HG02642 (cell line): ENCODE measurements around the gene SPOCK2.

Source experiments
- ATAC-seq: cut with Tn5 transposase; IDR thresholded peaks from one replicate; pipeline ENCODE4 v1.9.1; 2021; ENCODE audit warnings: mild to moderate bottlenecking; ENCODE audit not compliant: unreplicated experiment, poor library complexity

SPOCK2 gene

DNA sequence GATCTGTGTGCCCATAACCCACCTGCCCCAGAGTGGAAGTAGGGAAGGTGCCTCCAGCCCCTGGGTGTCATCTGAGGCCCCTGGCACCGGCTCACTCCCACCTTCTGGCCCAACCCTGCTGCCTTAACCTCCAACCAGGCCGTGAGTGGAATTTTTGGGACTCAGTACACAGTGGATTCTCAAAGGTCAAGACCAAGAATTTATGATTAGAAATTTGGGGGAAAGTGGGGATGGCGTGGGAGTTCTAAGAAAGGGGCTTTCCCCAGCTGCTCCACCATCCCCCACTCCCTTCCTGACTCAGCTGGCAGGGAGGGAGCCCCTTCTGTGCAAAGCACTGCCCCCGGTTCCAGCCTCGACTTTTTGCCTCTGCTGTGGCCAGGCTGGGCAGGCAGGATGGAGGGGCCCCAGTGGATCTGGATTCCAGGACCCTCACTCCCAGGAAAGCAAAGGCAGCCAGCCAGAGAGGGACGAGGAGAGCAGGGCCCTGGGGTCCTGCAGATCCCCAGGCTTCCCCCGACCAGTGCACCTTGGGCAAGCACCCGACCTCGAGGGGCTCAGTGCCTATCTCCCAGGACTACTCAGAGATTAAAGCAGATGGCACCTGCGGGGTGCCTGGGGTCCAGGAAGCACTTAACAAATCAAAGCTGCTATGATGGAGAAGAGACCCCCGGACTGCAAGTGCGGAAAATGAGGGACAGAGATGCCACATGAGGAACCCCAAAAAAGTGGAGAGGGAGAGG, 12.8 kb downstream of the SPOCK2 start:
- no peak for ATAC-seq

DNA sequence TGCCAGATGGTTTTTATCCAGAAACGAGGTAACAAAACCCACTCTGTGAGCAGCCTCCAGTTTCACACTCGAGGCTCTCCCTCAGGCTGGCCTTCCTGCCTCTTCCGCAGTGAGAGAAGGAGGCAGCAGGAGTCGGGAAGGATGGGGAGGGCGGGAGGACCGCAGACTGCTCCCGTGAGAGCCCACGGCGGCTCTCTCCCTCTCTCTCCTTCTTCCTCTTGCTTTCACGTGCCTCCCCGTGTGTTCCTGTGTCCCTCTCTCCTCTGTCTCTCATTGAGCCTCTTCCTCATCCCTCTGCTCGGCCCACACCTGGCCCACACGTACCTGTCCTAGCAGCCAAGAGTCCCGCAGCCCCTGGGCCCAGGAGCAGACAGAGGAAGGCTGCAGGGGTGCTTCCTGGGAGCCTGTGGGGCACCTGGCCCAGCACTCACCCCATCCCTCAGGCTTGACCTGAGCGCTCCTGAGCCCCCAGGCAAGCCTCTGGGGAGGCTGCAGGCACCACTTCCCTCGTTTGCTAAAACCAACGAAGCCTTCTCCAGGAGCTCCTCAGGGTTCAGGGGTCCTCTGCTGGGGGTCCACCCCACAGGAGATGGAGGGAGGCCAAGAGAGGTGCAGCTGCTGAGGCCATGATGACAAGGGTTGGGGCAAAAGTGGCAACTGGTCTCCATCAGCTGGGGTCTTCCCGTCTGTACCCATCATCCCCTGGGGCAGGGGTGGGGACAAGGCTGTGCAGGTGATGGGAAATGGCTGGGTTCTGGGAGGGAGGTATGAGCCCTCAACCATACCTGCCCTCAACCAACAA, 13.6 kb downstream of the SPOCK2 start:
- no peak for ATAC-seq

DNA sequence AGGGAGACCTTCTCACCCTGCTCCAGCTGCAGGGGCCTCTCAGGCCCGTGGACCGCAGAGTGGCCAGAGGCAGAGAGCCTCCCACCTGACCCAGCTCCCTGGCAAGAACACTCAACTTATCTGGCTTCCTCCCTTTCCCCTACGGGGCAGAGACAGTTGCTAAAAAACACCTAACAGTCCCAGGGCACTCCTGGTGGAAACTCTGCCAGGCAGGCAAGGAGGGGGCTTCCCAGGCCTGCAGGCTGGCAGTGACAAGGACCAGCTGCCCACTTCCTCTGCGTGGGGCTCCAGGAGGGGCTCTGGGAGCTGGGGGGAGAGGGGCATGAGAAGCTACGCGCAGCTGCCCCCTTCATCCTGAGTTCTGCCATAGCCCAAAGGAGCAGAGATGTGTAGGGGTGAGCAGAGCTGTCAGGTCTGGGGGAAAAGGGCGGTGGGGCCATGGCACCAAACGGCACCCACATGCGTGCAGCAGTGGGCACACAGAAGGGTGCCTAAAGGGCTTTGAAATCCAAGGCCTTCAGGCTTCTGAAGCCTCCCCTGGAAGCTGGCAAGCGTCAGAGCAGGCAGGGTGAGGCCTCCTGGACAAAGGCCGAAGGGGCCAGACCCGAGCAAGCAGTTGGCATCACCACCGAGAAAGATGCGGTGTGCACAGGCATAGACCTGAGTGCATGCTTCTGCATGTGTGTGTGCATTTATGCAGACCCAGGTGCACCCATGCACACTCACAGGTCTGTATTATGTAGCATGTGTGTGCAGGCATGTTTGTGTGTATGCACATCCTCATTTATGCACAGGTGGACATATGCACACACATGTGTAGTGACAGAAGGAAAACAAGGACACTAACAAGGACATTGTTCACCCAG, 14.4 kb downstream of the SPOCK2 start:
- ATAC-seq = no peak

DNA sequence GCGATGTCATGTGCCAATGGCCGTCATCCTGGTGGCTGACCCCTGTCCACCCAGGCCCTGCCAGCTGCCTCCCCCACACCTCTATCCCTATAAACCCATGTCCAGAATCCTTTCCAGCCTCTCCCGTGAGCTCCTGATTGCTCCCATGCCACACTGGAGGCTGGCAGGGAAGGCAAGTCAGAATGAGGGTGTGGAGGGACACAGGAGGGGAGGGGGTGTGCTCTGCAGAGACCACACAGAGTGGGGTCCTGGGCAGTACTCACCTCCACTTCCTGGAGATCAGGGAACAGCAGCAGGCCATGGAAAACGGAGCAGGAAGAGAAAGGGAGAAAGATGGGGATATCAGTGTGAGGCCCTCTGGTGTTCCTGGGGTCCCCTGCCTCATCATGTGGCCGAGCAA, 15.7 kb downstream of the SPOCK2 start:
- no peak for ATAC-seq

DNA sequence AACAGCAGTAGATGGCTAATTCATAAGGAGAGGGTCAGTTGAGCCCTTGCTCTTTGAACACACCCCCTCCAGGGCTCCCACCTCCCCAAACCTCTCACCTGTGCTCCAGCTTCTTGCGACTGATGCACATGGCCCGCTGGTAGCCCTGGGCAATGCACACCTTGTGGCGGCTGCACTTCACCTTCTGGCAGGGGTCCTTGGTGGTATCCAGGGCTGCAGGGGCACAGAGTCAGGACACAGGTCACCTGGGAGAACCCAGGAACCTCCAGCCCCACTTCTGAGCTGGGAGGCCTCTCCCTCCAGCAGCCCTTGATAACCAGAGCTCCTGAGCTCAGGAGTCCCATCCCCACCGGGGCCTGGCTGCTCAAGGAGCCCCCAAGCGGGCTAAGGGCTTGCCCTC, 16.3 kb downstream of the SPOCK2 start:
- ATAC-seq = no peak

DNA sequence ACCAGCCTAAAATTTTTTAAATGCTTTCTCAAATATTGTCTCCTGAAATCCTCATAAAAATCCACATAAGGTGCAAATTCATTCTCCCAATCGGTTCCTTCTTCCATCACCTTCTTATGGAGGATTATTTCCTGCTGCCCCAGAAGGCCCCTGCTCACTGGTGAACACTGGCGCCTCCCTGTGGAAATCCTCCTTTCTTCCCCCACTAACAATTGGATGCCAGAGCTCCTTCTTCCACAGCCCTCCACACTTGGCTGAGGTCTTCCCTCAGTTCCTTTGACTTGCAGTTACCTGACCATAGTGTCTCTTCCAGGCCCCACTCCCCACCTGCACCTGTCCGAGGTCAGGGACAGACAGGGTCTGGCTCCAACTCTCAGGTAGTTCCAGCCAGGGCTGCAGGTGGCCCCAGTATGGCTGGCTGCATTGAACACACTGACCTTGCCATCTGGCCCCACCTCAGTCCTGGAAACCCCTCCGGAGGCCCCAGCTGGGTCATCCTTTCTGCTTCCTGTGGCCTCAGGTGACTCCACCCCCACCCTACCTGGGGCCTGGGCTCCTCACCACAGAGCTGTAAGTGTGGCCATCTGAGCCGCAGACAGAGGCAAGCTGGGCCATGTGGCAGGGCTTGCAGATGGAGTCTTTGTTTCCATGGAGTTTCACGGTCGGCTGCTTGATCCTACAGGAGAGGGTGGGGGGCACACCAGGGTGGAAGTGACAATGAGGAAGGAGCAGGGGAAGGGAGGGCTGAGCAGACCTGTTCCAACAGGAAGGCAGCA, 18.4 kb downstream of the SPOCK2 start:
- no peak for ATAC-seq

DNA sequence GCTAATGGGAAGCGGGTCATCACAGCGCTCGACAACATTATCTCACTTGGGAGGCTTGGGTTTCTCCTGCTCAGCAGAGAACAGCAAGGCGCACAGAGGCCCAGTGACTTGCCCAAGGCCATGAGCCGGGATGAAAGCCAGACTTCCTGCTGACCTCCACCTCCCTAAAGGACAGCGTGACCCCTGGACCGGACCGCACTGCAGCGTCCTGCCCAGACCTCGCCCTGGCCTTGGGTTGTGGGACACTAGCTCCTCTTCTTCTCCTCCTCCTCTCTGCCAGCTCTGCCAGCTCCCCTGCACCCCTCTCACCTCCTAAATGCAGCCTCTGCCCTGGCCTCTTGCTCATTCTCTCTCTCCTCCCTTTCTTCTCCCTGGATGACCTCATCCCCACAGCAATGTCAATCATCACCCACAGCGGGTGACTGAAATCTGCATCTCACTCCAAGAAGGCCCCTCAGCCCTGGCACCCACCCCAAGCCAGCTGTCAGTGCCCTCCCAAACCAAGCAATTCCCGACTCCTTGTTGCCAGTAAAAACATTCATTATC, 19.4 kb downstream of the SPOCK2 start:
- ATAC-seq = no peak

DNA sequence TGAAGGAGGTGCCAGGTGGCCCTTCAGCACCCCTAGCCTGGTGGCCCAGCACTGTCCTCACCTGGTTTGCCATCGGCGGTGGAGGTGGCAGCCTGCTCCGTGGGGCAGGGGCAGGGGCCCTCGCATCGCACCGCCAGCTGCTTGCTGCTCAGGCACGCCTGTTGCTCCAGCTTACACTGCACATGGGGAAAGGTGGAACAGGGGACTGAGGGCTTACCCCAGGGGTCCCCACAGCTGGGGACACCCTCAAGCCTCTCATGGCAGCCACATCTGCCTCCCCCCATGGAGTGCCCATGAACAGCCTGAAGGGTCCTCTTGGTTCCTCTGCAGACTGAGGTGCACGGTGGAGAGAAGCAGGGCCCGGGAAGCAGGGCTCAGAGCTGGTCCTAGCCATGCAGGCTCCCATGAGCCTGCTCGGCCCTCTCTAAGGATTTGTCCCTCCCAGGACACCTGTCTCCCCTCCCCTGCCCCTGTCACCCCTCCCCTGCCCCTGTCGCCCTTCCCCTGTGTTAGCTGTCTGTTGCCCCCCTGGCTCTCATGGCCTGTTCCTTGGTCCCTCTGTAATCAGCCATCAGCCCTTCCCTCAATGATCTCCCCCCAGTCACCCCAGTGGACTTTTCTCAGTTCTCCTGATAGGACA, 20.1 kb downstream of the SPOCK2 start:
- ATAC-seq = no peak

DNA sequence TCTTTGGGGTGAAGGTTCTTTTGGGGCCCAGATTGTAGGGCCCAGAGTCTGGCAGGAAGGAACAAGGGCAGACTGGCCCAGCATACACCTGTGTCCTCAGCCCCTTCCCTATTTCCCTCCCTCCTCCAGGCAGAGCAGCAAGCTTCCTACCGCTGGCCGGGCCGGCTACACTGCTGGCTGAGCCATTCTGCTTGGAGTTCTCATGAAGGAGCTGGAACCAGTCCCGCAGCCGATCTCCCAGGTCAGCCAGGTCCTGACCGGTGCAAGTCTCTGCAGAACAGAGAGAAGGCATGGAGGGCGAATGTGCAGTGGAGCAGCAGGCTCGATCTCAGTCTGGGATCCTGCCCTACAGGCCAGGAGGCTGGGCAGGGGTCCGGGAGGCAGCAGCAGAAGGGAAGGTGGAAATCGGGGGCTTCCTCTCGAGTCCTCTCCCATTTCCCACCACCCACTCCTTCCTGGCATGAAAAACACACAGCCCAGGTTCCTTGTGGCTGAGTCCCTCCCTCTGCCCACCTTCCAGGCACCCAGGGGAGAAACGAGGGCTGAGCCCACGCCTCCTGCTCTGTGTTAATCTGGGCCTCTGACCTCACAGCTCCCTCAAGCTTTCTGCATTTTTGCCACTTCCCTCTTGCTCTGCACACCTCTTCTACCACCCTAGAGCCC, 20.8 kb downstream of the SPOCK2 start:
- ATAC-seq = no peak

DNA sequence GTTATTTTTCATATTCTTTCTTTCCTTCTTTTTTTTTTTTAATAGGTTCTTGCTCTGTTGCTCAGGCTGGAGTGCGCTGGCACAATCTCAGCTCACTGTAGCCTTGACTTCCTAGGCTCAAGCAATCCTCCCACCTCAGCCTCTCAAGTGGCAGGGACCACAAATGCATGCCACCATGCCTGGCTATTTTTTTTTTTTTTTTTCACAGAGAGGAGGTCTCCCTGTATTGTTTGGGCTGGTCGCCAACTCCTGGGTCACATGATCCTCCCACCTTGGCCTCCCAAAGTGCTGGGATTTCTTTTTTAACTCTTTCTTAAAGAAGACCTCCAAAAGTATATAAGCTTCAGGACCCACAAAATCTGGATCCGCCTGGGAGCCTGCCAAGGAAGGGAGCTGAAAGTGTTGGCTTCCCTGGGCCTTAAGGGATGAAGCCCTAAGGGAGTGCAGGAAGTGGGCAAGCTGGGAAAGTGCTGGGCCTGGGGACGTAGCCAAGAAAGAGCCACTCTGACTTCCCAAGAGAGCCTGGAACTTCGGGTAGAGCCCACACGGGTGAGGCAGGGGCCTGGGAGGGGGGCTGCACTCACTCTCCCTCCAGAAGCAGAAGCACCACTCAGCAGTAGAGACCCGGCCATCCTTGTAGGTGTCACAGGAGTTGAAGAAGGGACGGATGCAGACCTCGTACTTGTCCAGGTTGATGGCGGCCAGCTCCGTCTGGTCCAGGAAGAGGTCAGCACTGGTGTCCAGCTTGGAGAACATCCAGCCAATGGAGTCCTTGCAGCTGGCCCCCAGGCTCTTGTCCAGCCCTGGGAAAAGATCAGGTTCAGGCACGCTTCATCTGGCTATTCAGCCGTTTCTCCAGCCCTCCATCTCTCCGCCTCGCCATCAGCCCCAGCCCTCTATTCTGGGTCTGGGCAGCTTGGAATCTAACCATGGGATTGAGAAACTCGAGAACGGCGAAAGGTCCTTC, 21.8 kb downstream of the SPOCK2 start:
- no peak for ATAC-seq

DNA sequence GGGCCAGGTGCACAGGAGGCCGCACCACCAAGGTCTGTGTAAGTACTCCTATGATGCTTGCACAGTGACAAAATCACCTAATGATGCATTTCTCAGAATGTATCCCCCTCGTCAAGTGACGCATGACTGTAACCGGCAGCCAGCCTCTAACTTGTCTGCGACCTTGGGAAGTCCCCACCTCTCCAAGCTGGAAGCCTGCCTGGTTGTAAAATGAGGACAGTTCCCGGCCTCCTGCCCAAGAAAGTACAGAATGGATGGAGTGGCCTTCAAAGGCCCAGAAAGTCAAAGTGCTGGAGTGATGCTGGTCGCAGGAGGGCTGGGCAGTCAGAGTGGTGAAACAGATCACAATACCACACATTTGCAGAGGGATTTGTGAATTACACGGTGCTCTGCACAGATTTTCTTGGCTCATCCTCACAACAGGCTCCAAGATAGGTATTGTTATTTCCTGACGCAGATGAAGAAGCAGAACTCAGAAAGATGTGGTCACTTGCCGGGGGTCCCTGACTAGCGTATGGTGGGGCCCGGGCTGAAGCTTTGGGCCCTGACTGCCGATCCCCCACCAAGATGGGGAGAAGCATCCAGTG, 22.8 kb downstream of the SPOCK2 start:
- ATAC-seq = no peak

DNA sequence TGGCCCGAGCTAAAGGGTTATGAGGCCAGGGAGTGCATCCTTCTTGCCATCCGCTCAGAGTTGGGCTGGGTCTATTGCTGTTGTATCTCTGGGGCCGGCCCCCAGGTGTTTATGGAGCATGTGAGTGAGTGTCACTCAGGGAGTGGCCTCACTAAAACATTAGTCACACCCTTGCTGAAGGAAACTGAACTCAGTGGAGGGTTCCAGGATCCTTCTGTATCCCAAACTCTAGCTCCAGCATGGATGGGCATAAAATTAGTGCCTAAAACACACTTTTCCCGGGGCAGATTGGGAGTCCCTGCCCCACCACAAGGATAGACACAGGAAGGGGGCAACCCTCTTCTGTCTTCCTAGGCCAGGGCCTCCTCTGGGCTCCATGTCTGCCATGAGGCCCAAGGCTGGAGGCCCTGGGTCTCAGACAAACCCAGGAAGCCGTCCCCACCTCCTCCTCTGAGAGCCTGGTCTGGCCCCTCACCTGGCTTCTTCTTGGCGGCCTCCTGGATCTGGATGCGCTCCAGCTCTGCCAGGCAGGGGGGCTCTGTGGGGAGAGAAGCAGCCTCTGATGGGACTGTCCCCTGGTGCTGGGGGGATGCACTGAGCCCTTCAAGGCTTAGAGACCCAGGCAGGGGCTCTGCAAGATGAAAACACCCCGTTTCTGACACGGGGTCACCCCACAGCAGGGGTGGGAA, 24.5 kb downstream of the SPOCK2 start:
- no peak for ATAC-seq

DNA sequence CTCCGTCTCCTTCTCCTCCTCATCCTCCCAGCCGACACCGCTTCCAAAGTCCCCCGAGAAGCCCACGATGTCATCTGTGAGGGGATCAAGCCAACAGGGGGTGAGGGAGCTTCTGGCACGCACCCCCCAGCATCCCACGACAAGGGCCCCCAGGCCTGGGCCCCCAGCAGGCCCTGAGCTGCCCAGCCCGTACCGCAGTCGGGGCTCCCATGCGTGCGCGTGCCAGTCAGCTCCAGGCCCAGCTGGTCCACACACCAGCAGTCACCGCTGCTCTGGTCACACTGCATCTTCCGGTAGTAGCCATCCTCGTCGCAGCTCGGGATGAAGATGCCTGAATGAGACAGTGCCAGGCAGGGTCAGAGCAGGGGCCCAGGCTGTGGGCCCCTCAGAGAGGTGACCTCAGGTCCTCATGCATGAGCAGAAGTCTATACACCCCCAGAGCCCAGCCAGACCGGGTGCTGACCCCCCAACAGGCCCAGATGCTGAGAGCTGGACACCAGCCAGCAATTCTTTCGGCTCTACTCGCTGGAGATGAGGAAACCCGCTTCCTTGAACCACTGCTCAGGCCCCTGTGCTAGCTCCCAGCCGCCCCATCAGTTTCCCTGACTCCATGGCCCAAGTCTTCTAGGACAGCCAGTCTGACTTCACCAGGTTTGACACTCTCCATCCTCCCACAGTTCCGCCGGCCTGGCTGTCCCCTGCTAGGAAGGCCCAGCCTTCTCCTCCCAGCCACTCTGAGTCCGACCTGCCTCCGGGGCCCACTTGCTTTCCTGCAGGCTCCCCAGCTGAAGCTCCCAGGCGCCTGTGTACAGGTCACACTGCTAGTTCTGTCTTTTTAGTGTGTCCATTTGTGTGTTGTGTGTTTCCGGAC, 25.3 kb downstream of the SPOCK2 start:
- ATAC-seq = no peak

DNA sequence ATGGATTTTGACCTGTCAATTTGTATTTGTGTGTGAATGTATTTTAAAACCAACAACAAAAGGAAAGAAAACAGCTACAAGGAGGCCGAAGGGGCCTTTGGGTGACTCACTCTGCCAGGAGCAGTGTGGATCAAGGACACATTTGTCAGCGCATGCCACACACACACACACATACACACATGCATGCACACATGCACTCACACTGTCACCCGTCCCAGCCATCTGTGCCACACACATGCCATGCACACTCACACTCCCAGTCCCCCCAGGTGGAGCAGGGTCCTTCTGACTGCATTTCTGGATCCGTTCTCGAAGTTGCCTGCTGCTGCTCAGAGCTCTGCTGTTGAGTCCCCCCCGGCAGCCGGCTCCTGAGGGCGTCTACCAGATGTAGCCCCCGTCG, 26.0 kb downstream of the SPOCK2 start:
- no peak for ATAC-seq

DNA sequence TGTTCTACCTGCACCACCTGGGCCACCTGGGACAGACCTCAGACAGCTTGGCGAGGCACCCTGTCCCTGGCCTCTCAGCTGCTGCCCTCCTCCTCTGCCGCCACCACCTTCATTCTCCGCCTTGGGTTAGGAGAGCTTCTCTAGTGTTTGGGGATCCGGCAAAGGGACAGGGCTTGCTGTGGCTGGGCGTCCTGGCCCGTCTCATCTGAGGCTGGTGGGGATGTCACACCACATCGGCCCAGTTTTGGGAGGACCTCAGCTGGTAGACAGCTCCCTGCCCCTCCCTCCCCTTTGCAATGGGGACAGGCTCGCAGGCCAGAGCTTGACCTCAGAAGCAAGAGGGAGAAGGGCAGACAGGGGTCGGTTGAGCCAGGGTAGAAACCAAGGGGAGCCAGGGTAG, 26.4 kb downstream of the SPOCK2 start:
- no peak for ATAC-seq

DNA sequence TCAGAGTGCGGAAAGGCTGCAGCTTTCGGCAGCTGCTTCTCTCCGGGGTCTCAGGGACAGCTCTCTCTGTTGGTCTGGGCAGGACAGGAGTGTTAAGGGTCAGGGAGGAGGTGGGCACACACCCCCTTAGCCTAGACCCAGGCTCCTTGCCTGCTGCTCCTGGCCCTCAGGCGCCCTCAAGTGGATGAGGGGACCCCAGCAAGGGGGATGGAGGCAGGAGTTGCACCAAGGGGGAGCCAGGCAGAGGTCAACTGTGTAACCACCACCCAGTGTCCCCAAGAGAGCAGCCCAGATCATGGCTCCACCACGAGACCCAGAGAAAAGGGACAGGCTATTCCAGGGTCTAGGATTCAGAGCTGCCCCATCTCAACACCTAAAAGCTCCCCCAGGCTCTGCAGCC, 26.9 kb downstream of the SPOCK2 start:
- ATAC-seq = no peak
